GM13976 (cell line): Measurements from ENCODE around the gene CNKSR2.

Source experiments
- DNase-seq: peaks from one replicate; pipeline ENCODE4 v3.0.0; 2012; ENCODE audit warnings: low spot score
- CTCF ChIP-seq: IDR thresholded peaks from 2 replicates; pipeline ENCODE4 v1.5.1; 2012; ENCODE audit warnings: borderline replicate concordance, mild to moderate bottlenecking; ENCODE audit not compliant: insufficient read depth; ENCODE audit errors: extremely low read depth, missing control alignments, control extremely low read depth
- in situ Hi-C: fragments of 300-500 bp; cut with MboI; formaldehyde crosslinking; loops from one replicate; pipeline ENCODE4 v1.12.0; 2022; ENCODE audit warnings: low sequenced_read_pairs, mixed read lengths, inconsistent platforms; ENCODE audit not compliant: unreplicated experiment

Gene CNKSR2

GRCh38 chrX:21657318-21658151 lies 283.3 kb downstream of the CNKSR2 start:
- TF ChIP-seq CTCF: no peak
- in situ Hi-C loops: no loop called here
- DNase-seq: no peak

DNA sequence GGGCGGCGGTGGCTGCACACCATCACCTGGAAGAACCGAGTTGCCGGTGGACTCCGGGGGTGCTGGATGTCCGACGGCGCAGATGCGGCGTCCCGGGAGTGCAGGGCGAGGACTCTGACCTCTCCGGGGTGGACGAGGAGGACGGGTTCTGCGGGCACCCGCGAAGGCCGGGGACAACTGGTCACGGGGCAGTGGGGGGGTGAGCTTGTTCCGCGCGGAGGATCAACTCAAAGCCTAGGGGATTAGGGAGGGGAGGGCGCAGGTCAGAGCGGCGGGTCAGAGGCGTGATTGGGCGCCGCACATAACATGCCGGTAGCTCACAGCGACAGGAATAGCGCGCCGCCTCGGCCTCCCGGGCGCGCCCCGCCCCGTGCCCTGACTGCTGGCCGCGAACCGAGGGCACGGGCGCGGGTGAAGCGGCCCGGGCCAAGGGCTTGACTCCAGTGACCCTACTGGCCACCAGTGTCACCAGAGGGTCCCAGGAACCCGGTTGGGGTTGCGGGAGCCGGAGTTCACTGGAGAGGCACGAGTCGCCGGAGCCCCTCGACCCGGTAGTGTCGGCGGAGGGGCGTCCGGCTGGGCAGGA lies 284.0 kb downstream of the CNKSR2 start, which contains the start of gene KLHL34:
KLHL34 (minus strand) TSS at position 179 of the 586 bp plus-strand sequence. CDS start 542 bp downstream, outside the sequence.
- peak; percentile 6 for DNase-seq
- TF ChIP-seq CTCF: no peak
- in situ Hi-C loops: no loop called here

DNA sequence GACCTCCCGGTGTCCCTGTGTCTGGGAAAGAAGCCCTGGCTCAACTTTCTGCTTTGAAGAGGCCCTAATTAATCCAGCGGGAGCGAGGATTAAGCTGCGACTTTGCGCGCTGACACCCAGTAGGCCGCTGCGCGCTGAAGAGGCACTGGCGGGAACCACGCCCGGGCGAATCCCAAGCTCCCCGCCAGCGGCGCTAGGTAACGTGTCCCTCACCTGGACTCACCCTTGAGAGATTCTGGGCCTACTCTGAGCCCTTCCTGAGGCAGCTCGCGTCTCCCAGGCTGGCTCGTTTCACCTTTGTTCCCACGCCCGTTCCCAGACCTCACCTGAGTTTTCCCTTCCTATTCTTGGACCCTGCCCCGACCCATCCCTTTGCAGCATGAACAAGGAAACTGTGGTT lies 284.5 kb downstream of the CNKSR2 start:
- TF ChIP-seq CTCF: no peak
- DNase-seq: no peak
- in situ Hi-C loops: no loop called here

DNA sequence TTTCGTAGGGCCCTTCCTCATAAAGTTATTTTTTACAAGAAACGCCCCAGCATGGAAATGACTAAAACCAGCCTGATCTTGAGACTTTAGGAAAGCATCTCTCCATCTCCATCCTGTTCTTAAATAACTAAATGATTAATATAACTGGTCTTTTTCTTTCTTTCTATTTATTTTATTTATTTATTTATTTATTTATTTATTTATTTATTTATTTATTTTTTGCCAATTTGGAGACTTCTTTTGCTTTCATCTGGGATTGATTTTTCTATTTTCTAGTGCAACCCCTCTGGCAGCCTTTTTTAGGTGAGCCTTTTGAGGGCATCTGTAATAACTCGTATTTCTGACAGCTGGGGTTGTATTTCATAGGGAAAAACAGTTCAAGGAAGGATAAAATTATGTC lies 285.1 kb downstream of the CNKSR2 start:
- no peak for DNase-seq
- TF ChIP-seq CTCF: no peak
- in situ Hi-C loops: no loop called here

DNA sequence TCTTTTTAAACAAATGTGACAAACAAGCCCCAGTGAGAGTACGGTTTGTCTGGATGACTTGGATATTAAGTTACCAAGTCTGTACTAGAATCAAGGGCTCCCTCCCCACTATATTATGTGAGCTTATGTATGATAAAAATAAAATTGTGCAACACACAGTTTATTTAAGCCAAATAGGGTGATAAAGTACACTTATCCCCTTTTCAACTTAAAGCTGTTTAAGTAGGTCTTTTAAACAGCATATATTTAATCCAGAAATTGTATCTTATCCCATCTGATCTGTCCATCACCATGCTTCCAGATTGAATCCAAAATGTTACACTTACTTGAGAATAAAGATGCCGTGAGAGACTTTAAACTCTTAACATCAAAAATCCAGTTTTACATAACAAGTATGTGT lies 285.9 kb downstream of the CNKSR2 start:
- no peak for DNase-seq
- in situ Hi-C loops: no loop called here
- no peak for TF ChIP-seq CTCF

DNA sequence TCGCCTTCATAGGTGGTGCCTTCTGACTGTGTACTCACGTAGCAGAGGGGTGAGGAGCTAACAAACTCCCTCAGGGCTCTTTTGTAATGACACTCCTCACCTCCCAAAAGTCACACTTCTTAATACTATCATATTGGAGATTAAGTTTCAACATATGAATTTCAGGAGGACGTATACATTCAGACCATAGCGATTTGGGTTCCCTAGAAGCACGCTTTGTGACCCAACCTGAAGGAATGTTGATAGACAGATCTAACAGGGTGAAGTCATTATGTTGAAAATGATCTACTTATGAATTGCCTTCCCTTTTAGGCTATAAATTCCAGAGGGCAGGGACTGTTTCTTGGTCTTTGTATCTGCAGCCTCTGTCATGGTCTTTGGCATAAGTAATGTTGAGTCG lies 287.1 kb downstream of the CNKSR2 start:
- TF ChIP-seq CTCF: no peak
- DNase-seq: no peak
- in situ Hi-C loops: no loop called here
